MM.1S (cell line): ENCODE results near the gene DEXI.
A peak's percentile ranks its signal among the peaks of the same experiment; 100 is the strongest.

Experiments
- DNase-seq: peaks from one replicate; pipeline ENCODE4 v3.0.0-alpha.2; 2015
- H2AFZ ChIP-seq: fragments of 300-600 bp; sonication (generic); 2 replicates; pipeline ENCODE4 v1.6.0; 2016; ENCODE audit warnings: antibody characterized with exemption, low read length
- H3F3A ChIP-seq: fragments of 300-600 bp; sonication (generic); 2 replicates; pipeline ENCODE4 v1.6.1; 2016; ENCODE audit warnings: mild to moderate bottlenecking, antibody characterized with exemption, low read length, moderate library complexity, mixed read lengths; ENCODE audit not compliant: insufficient read depth
- H3K27ac ChIP-seq: fragments of 300-600 bp; sonication (generic); 2 replicates; pipeline ENCODE4 v1.5.1; 2016; ENCODE audit warnings: mild to moderate bottlenecking, low read length
- H3K27me3 ChIP-seq: fragments of 300-600 bp; sonication (generic); replicated peaks from 2 replicates; pipeline ENCODE4 v1.6.0; 2016; ENCODE audit warnings: low read length; ENCODE audit not compliant: insufficient read depth
- H3K36me3 ChIP-seq: fragments of 300-600 bp; sonication (generic); replicated peaks from 2 replicates; pipeline ENCODE4 v1.6.1; 2016; ENCODE audit warnings: mild to moderate bottlenecking, low read length, mixed read lengths; ENCODE audit not compliant: insufficient read depth
- H3K4me1 ChIP-seq: fragments of 300-600 bp; sonication (generic); 2 replicates; pipeline ENCODE4 v1.6.1; 2016; ENCODE audit warnings: low read length, mixed read lengths
- H3K4me2 ChIP-seq: fragments of 300-600 bp; sonication (generic); 2 replicates; pipeline ENCODE4 v1.6.0; 2016; ENCODE audit warnings: low read depth, low read length
- H3K4me3 ChIP-seq: fragments of 300-600 bp; sonication (generic); 2 replicates; pipeline ENCODE4 v1.5.1; 2016; ENCODE audit warnings: low read length, mixed read lengths
- H3K79me2 ChIP-seq: fragments of 300-600 bp; sonication (generic); 2 replicates; pipeline ENCODE4 v1.6.1; 2016; ENCODE audit warnings: mixed run types, low read length, mixed read lengths
- H3K9ac ChIP-seq: fragments of 300-600 bp; sonication (generic); 2 replicates; pipeline ENCODE4 v1.6.1; 2016; ENCODE audit warnings: low read length, mixed read lengths
- H3K9me2 ChIP-seq: fragments of 300-600 bp; sonication (generic); replicated peaks from 2 replicates; pipeline ENCODE4 v1.6.1; 2016; ENCODE audit warnings: mild to moderate bottlenecking, low read length, mixed read lengths; ENCODE audit not compliant: insufficient read depth
- H3K9me3 ChIP-seq: fragments of 300-600 bp; sonication (generic); replicated peaks from 2 replicates; pipeline ENCODE4 v1.6.1; 2016; ENCODE audit warnings: mild to moderate bottlenecking, low read length, mixed read lengths; ENCODE audit not compliant: insufficient read depth
- H4K20me1 ChIP-seq: fragments of 300-600 bp; sonication (generic); 2 replicates; pipeline ENCODE4 v1.6.1; 2016; ENCODE audit warnings: mild to moderate bottlenecking, low read length, moderate library complexity, mixed read lengths; ENCODE audit not compliant: insufficient read depth
- EZH2 ChIP-seq: fragments of 300-600 bp; sonication (generic); optimal IDR thresholded peaks from 2 replicates; pipeline ENCODE3; 2017; ENCODE audit warnings: low read depth, mild to moderate bottlenecking, antibody characterized with exemption, low read length, mixed read lengths
- EZH2phosphoT487 ChIP-seq: fragments of 300-600 bp; sonication (generic); IDR thresholded peaks from 2 replicates; pipeline ENCODE4 v1.6.1; 2018; ENCODE audit warnings: antibody characterized with exemption, low read length
- TF ChIP-seq, protein P1 (sequence below): fragments of 300-600 bp; sonication (generic); IDR thresholded peaks from 2 replicates; pipeline ENCODE4 v1.5.1; 2016; ENCODE audit warnings: antibody characterized with exemption, low read length, mixed read lengths

The DEXI gene

DNA sequence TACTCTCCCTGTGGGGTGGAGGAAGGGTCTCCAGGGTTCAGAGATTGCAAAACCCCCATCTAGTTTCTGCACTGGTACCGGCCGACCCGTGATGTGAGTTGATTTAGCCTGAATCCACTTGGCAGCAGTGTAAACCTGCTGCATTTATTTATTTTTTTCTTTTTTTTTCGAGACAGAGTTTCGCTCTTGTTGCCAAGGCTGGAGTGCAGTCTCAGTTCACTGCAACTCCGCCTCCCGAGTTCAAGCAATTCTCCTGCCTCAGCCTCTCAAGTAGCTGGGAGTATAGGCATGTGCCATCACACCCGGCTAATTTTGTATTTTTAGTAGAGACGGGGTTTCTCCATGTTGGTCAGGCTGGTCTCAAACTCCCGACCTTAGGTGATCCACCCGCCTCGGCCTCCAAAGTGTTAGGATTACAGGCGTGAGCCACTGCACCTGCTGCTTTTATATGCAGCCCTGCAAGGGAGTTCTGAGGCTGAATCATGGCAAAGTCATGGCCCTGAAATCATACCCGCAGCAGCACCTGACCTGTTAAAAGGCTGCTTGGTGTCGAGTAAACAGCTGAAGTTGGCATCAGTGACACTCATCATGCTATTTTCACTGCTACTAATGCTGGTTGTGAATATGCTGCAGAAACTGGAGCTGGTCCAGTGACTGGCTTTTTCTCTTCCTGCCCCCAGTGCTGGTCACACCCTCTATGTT is 21.4 kb downstream of the DEXI start:
- DNase-seq, result no peak
- Histone ChIP-seq H3K9ac (no peak overlapping the region), H3K4me3 (no peak overlapping the region), H3K4me2 (no peak overlapping the region), H3K27me3 (no peaks in the 10 kb centered on the region), H3F3A (peaks cover 3% of the 10 kb centered on the region), H3K9me3 (no peaks in the 10 kb centered on the region), H3K36me3 (no peaks in the 10 kb centered on the region; the same call in 1 of the 2 replicates), H3K27ac (no peak overlapping the region), H3K9me2 (no peaks in the 10 kb centered on the region), H2AFZ (no peak overlapping the region), H4K20me1 (no peaks in the 10 kb centered on the region), H3K4me1 (no peaks in the 10 kb centered on the region), H3K79me2 (no peaks in the 10 kb centered on the region)
- TF ChIP-seq, protein P1, sequence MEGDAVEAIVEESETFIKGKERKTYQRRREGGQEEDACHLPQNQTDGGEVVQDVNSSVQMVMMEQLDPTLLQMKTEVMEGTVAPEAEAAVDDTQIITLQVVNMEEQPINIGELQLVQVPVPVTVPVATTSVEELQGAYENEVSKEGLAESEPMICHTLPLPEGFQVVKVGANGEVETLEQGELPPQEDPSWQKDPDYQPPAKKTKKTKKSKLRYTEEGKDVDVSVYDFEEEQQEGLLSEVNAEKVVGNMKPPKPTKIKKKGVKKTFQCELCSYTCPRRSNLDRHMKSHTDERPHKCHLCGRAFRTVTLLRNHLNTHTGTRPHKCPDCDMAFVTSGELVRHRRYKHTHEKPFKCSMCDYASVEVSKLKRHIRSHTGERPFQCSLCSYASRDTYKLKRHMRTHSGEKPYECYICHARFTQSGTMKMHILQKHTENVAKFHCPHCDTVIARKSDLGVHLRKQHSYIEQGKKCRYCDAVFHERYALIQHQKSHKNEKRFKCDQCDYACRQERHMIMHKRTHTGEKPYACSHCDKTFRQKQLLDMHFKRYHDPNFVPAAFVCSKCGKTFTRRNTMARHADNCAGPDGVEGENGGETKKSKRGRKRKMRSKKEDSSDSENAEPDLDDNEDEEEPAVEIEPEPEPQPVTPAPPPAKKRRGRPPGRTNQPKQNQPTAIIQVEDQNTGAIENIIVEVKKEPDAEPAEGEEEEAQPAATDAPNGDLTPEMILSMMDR, result no peak
- TF ChIP-seq EZH2phosphoT487 (no peak), EZH2 (no peak)

DNA sequence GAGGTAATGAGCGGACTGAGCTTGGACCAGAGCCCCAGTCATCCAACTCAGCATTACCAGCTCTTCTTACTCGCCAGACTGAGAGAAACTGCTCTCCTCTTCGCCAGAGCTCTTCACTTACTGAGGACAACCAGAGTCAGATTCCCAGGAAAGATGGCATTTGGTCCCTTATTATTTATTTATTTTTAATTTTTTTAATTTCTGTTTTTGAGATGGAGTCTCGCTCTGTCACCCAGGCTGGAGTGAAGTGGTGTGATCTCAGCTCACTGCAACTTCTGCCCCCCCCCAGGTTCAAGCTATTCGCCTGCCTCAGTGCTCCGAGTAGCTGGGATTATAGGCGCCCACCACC is 23.3 kb downstream of the DEXI start:
- Histone ChIP-seq H3K9me2 (no peaks in the 10 kb centered on the region), H4K20me1 (no peaks in the 10 kb centered on the region), H3K4me2 (no peak overlapping the region), H3K4me1 (no peaks in the 10 kb centered on the region), H3K4me3 (no peak overlapping the region), H2AFZ (no peak overlapping the region), H3K36me3 (no peaks in the 10 kb centered on the region; the same call in 1 of the 2 replicates), H3K9ac (no peak overlapping the region), H3K79me2 (no peaks in the 10 kb centered on the region), H3F3A (peaks cover 3% of the 10 kb centered on the region), H3K27me3 (no peaks in the 10 kb centered on the region), H3K9me3 (no peaks in the 10 kb centered on the region), H3K27ac (no peak overlapping the region)
- no peak for DNase-seq
- no peak for TF ChIP-seq EZH2phosphoT487
- TF ChIP-seq, protein P1, result no peak
- TF ChIP-seq EZH2, result no peak

GRCh38 chr16:10918294-10919002 is 23.8 kb downstream of the DEXI start:
- Histone ChIP-seq H3K9me3 (no peaks in the 10 kb centered on the region), H3K27ac (no peak overlapping the region), H3K9me2 (no peaks in the 10 kb centered on the region), H3K4me1 (no peaks in the 10 kb centered on the region), H2AFZ (no peak overlapping the region), H3K4me2 (no peak overlapping the region), H3F3A (peaks cover 3% of the 10 kb centered on the region), H3K4me3 (no peak overlapping the region), H4K20me1 (no peaks in the 10 kb centered on the region), H3K27me3 (no peaks in the 10 kb centered on the region), H3K9ac (no peak overlapping the region), H3K36me3 (no peaks in the 10 kb centered on the region; the same call in 1 of the 2 replicates), H3K79me2 (no peaks in the 10 kb centered on the region)
- no peak for TF ChIP-seq EZH2
- no peak for TF ChIP-seq EZH2phosphoT487
- TF ChIP-seq, protein P1, result peak; percentile 96
- DNase-seq, result peak; percentile 85
